IMR-90 (cell line): ENCODE results near the gene SUSD1. TPM values are rescaled to one million over a fixed set of nuclear protein-coding genes. Genes with fewer than 3 reads are reported as not detected.

Experiments
- ATAC-seq: fragments of 200-7000 bp; cut with Tn5 transposase; 2 replicates; pipeline ENCODE4 v1.9.1; 2020; ENCODE audit warnings: low read depth, mild to moderate bottlenecking, moderate library complexity
- BruUV-seq: library from RNA; stranded (reverse); fragments of 400-500 nt; replicated peaks from 2 replicates; lab custom pipeline; 2021; lab: Mats Ljungman, UMichigan
- CTCF ChIA-PET: fragments of 300-600 bp; formaldehyde crosslinking; extraction: SDS; loops from one replicate; lab custom pipeline; 2021; ENCODE audit warnings: antibody characterized with exemption; lab: Yijun Ruan, JAX
- POLR2A ChIA-PET: fragments of 300-600 bp; sonication (Branson Sonifier 250); formaldehyde crosslinking; loops from one replicate; lab custom pipeline; 2022; ENCODE audit warnings: antibody characterized with exemption; ENCODE audit not compliant: unreplicated experiment; lab: Charles Lee
- DNase-seq: peaks from one replicate; pipeline ENCODE4 v3.0.0; 2013
- H2AFZ ChIP-seq: replicated peaks from 2 replicates; pipeline ENCODE3; 2013; ENCODE audit warnings: low read length, mild to moderate bottlenecking; ENCODE audit not compliant: poor library complexity
- H2AK5ac ChIP-seq: 2 replicates; pipeline ENCODE4 v1.6.1; 2013; ENCODE audit warnings: low read depth, low read length, inconsistent platforms
- H2AK9ac ChIP-seq: replicated peaks from 2 replicates; pipeline ENCODE3; 2013; ENCODE audit warnings: mild to moderate bottlenecking, low read depth, low read length, moderate library complexity; ENCODE audit not compliant: poor library complexity
- H2BK120ac ChIP-seq: 2 replicates; pipeline ENCODE4 v1.6.1; 2013; ENCODE audit warnings: low read depth, low read length, inconsistent platforms
- H2BK15ac ChIP-seq: 3 replicates; pipeline ENCODE4 v1.6.1; 2013; ENCODE audit warnings: low read depth, low read length, inconsistent platforms
- H2BK20ac ChIP-seq: 2 replicates; pipeline ENCODE4 v1.6.1; 2013; ENCODE audit warnings: low read depth, mild to moderate bottlenecking, inconsistent platforms, low read length, moderate library complexity
- H2BK5ac ChIP-seq: 2 replicates; pipeline ENCODE4 v1.6.1; 2013; ENCODE audit warnings: mild to moderate bottlenecking, low read depth, low read length, inconsistent platforms; ENCODE audit not compliant: poor library complexity, severe bottlenecking
- H3K14ac ChIP-seq: replicated peaks from 2 replicates; pipeline ENCODE4 v1.6.1; 2013; ENCODE audit warnings: low read depth, low read length, inconsistent platforms
- H3K18ac ChIP-seq: 2 replicates; pipeline ENCODE4 v1.6.1; 2013; ENCODE audit warnings: low read depth, low read length, control low read depth
- H3K23ac ChIP-seq: 2 replicates; pipeline ENCODE4 v1.6.1; 2013; ENCODE audit warnings: low read depth, low read length, inconsistent platforms
- H3K27ac ChIP-seq: 2 replicates; pipeline ENCODE4 v1.5.1; 2013; ENCODE audit warnings: mild to moderate bottlenecking, control low read depth, low read length; ENCODE audit not compliant: insufficient read depth
- H3K27me3 ChIP-seq: 2 replicates; pipeline ENCODE4 v1.6.1; 2013; ENCODE audit warnings: low read length; ENCODE audit not compliant: control insufficient read depth, insufficient read depth
- H3K36me3 ChIP-seq: 2 replicates; pipeline ENCODE4 v1.6.1; 2013; ENCODE audit warnings: low read length, mixed read lengths; ENCODE audit not compliant: control insufficient read depth, insufficient read depth
- H3K4ac ChIP-seq: 2 replicates; pipeline ENCODE4 v1.6.1; 2013; ENCODE audit warnings: low read depth, low read length, inconsistent platforms
- H3K4me1 ChIP-seq: 2 replicates; pipeline ENCODE4 v1.6.1; 2013; ENCODE audit warnings: low read length, mixed read lengths; ENCODE audit not compliant: control insufficient read depth, insufficient read depth
- H3K4me2 ChIP-seq: 2 replicates; pipeline ENCODE4 v1.6.1; 2013; ENCODE audit warnings: low read depth, mild to moderate bottlenecking, control low read depth, low read length, moderate library complexity
- H3K4me3 ChIP-seq: 2 replicates; pipeline ENCODE4 v1.5.1; 2013; ENCODE audit warnings: low read depth, mild to moderate bottlenecking, control low read depth, low read length, moderate library complexity; ENCODE audit not compliant: insufficient read depth
- H3K56ac ChIP-seq: 2 replicates; pipeline ENCODE4 v1.6.1; 2013; ENCODE audit warnings: low read length, inconsistent platforms; ENCODE audit not compliant: insufficient read depth; ENCODE audit errors: extremely low read depth
- H3K79me1 ChIP-seq, 2 experiments: 2 replicates each; pipeline ENCODE4 v1.6.1; 2013; ENCODE audit warnings: low read length in 2 of 2, inconsistent platforms in 1 of 2, low read depth in 1 of 2
- H3K9ac ChIP-seq: 2 replicates; pipeline ENCODE4 v1.6.1; 2013; ENCODE audit warnings: low read depth, low read length, control low read depth
- H3K9me1 ChIP-seq: 2 replicates; pipeline ENCODE4 v1.6.1; 2013; ENCODE audit warnings: low read length, inconsistent platforms; ENCODE audit not compliant: insufficient read depth
- H3K9me3 ChIP-seq: 2 replicates; pipeline ENCODE4 v1.6.1; 2013; ENCODE audit warnings: low read length; ENCODE audit not compliant: control insufficient read depth, insufficient read depth
- H4K20me1 ChIP-seq: 2 replicates; pipeline ENCODE4 v1.6.1; 2013; ENCODE audit warnings: low read length, inconsistent platforms; ENCODE audit not compliant: insufficient read depth
- H4K5ac ChIP-seq: 2 replicates; pipeline ENCODE4 v1.6.1; 2013; ENCODE audit warnings: mild to moderate bottlenecking, low read depth, low read length, control low read depth
- H4K8ac ChIP-seq, 2 experiments: 2 replicates each; pipeline ENCODE4 v1.6.1; 2013; ENCODE audit warnings: low read depth in 2 of 2, low read length in 2 of 2, control low read depth in 1 of 2, inconsistent platforms in 1 of 2
- H4K91ac ChIP-seq: 2 replicates; pipeline ENCODE4 v1.6.1; 2013; ENCODE audit warnings: low read depth, low read length, inconsistent platforms; ENCODE audit not compliant: insufficient read depth
- BHLHE40 ChIP-seq: fragments of 150-350 bp; IDR thresholded peaks from 2 replicates; pipeline ENCODE4 v1.6.1; 2016; ENCODE audit warnings: mild to moderate bottlenecking, low read depth, low read length
- CEBPB ChIP-seq: IDR thresholded peaks from 2 replicates; pipeline ENCODE4 v1.6.1; 2012; ENCODE audit warnings: low read depth, low read length, improper control_type of control experiment
- CHD1 ChIP-seq: IDR thresholded peaks from 2 replicates; pipeline ENCODE4 v1.6.1; 2012; ENCODE audit warnings: low read depth, low read length, improper control_type of control experiment
- CTCF ChIP-seq: conservative IDR thresholded peaks from 2 replicates; pipeline ENCODE4 v1.5.1; 2012; ENCODE audit warnings: mild to moderate bottlenecking, low read depth, low read length, improper control_type of control experiment
- FOS ChIP-seq: fragments of 150-350 bp; IDR thresholded peaks from 2 replicates; pipeline ENCODE4 v1.6.1; 2016; ENCODE audit warnings: low read depth, low read length
- MAFK ChIP-seq: IDR thresholded peaks from 2 replicates; pipeline ENCODE4 v1.6.1; 2012; ENCODE audit warnings: low read depth, low read length, improper control_type of control experiment
- NFE2L2 ChIP-seq: fragments of 150-350 bp; IDR thresholded peaks from 2 replicates; pipeline ENCODE4 v1.6.1; 2016; ENCODE audit warnings: low read depth, mild to moderate bottlenecking, low read length
- POLR2A ChIP-seq: IDR thresholded peaks from 2 replicates; pipeline ENCODE4 v1.6.1; 2012; ENCODE audit warnings: mild to moderate bottlenecking, low read depth, low read length
- SMC3 ChIP-seq: fragments of 150-350 bp; IDR thresholded peaks from 2 replicates; pipeline ENCODE4 v1.6.1; 2016; ENCODE audit warnings: low read depth, mild to moderate bottlenecking, antibody characterized with exemption, low read length, moderate library complexity
- USF2 ChIP-seq: fragments of 150-350 bp; IDR thresholded peaks from 2 replicates; pipeline ENCODE4 v1.6.1; 2017; ENCODE audit warnings: mild to moderate bottlenecking, antibody characterized with exemption, low read length, low read depth
- WGBS, 2 experiments: methylation state at CpG; one replicate each; pipeline versions ENCODE4 v1.1.5 to v1.1.7; 2013; ENCODE audit warnings: missing lambda C conversion rate in 2 of 2; ENCODE audit not compliant: insufficient read length in 1 of 2; ENCODE audit errors: extremely low coverage in 2 of 2; 5-methylcytosine and 5-hydroxymethylcytosine counted together
- dilution Hi-C: fragments of 300-500 bp; cut with HindIII; formaldehyde crosslinking; loops from one replicate; pipeline ENCODE4 v1.14.3; 2018; ENCODE audit warnings: low sequenced_read_pairs; ENCODE audit not compliant: unreplicated experiment
- in situ Hi-C: fragments of 300-500 bp; cut with MboI; formaldehyde crosslinking; loops from 3 replicates; pipeline ENCODE4 v1.14.3; 2019; ENCODE audit warnings: low sequenced_read_pairs, inconsistent platforms, mixed read lengths
- intact Hi-C: fragments of 100-400 bp; cut with micrococcal nuclease; formaldehyde crosslinking; loops from 2 replicates; pipeline ENCODE4 v1.10.0; 2022
- polyA plus RNA-seq, 3 experiments: library from polyadenylated mRNA; depleted of rRNA; stranded (reverse); fragments of >200 nt; gene quantifications; 2 replicates each; pipeline ENCODE4 v1.2.3, GENCODE V29; 2012; ENCODE audit warnings: low replicate concordance in 1 of 3
- total RNA-seq: library from RNA; depleted of rRNA; stranded (reverse); fragments of >200 nt; gene quantifications from 2 replicates; pipeline ENCODE4 v1.2.3, GENCODE V29; 2012

The SUSD1 gene
- total and polyA plus RNA-seq, 2 of the 4 experiments (the other 2 are of a cell fraction): 4.0 to 4.7 TPM

- DNase-seq (peak; percentile 93), ATAC-seq (peak; percentile 92)
- Histone ChIP-seq H2AFZ (peak overlapping the region; percentile 39), H4K20me1 (peaks cover 10% of the 10 kb centered on the region), H3K23ac (peak overlapping the region; percentile 79), H3K4me1 (peaks cover 8% of the 10 kb centered on the region), H2AK9ac (peak overlapping the region; percentile 82), H2BK20ac (peak overlapping the region; percentile 78), H3K79me1 (peaks cover 3 to 26% of the 10 kb centered on the region in 2 experiments; a peak in 2 of 4 replicates), H3K4ac (peak overlapping the region; percentile 52; the same call in 1 of the 2 replicates), H3K14ac (peak overlapping the region; percentile 76), H3K36me3 (peaks cover 11% of the 10 kb centered on the region), H3K18ac (peak overlapping the region; percentile 90; the same call in 1 of the 2 replicates), H4K8ac (peak overlapping the region in 1 of 2 experiments; percentile 74; a peak in 2 of 4 replicates), H3K56ac (peak overlapping the region; percentile 80; the same call in 1 of the 2 replicates), H4K5ac (peak overlapping the region; percentile 60; the same call in 1 of the 2 replicates), H3K27ac (peak overlapping the region; percentile 57; the same call in 1 of the 2 replicates), H2BK5ac (peak overlapping the region; percentile 99), H3K9me3 (no peaks in the 10 kb centered on the region), H3K4me3 (no peak overlapping the region; the same call in 1 of the 2 replicates), H2BK15ac (no peak overlapping the region; the same call in 2 of the 3 replicates), H4K91ac (peak overlapping the region; percentile 49; the same call in 1 of the 2 replicates), H3K9me1 (peaks cover 4% of the 10 kb centered on the region; the same call in 1 of the 2 replicates), H2BK120ac (peak overlapping the region; percentile 61), H3K27me3 (no peaks in the 10 kb centered on the region), H3K4me2 (peak overlapping the region; percentile 84; the same call in 1 of the 2 replicates), H2AK5ac (peak overlapping the region; percentile 41; the same call in 1 of the 2 replicates), H3K9ac (no peak overlapping the region)
- dilution Hi-C loops: no loop called here
- ChIA-PET POLR2A (no interaction called here), CTCF (interaction anchor here (0.6 to 1.1 kb wide), 2 partner anchors 10 to 508 kb away, joined by 3 read pairs; no protein-coding TSS in a partner anchor)
- in situ Hi-C loops: no loop called here
- intact Hi-C loops: loop anchor here (5.0 kb wide), 1 partner anchor 108 kb away; the partner anchor contains the start of gene PTBP3
- no TSS peak for BruUV-seq
- TF ChIP-seq CEBPB: peak; percentile 73
- peak; percentile 40; the same call in 1 of the 2 replicates for TF ChIP-seq FOS
- TF ChIP-seq CTCF: no peak
- 0 out of 2 replicates have a peak, but pooled peaks have one; percentile 0 for TF ChIP-seq MAFK
- peak; percentile 26; the same call in 1 of the 2 replicates for TF ChIP-seq NFE2L2
- TF ChIP-seq CHD1: no peak
- TF ChIP-seq POLR2A: 0 out of 2 replicates have a peak, but pooled peaks have one; percentile 31
- 0 out of 2 replicates have a peak, but pooled peaks have one; percentile 3 for TF ChIP-seq SMC3
- peak; percentile 88 for TF ChIP-seq BHLHE40
- TF ChIP-seq USF2: peak; percentile 86
- WGBS, 2 experiments: no CpG with 5 or more reads among the region's 4 CpGs
These were observed 49.5 kb upstream of the SUSD1 start for GRCh38 chr9:112224401-112225289.
